WTC11 (cell line): ENCODE results near the gene CORIN. TPM values are rescaled to one million over a fixed set of nuclear protein-coding genes. Genes with fewer than 3 reads are reported as not detected.

Experiments used
- ATAC-seq: fragments of 200-7000 bp; cut with Tn5 transposase; 2 replicates; pipeline ENCODE4 v1.10.0; 2021; ENCODE audit warnings: mild to moderate bottlenecking, moderate library complexity
- CTCF ChIA-PET: fragments of 300-600 bp; sonication (Branson Sonifier 250); formaldehyde crosslinking; loops from one replicate; lab custom pipeline; 2021; ENCODE audit warnings: antibody characterized with exemption; lab: Charles Lee
- POLR2A ChIA-PET: fragments of 350-600 bp; sonication (Branson Sonifier 250); formaldehyde crosslinking; loops from one replicate; lab custom pipeline; 2021; ENCODE audit warnings: antibody characterized with exemption; lab: Charles Lee
- DNase-seq: peaks from one replicate; pipeline ENCODE4 v3.0.0; 2021; ENCODE audit warnings: low spot score
- H3K27ac Mint-ChIP-seq: 2 replicates; pipeline ENCODE4 v1.8.0; 2021; ENCODE audit warnings: mixed read lengths
- H3K27me3 Mint-ChIP-seq: 2 replicates; pipeline ENCODE4 v1.8.0; 2021; ENCODE audit warnings: low read depth, mild to moderate bottlenecking, moderate library complexity, mixed read lengths
- H3K36me3 Mint-ChIP-seq: 2 replicates; pipeline ENCODE4 v1.8.0; 2021; ENCODE audit warnings: mixed read lengths
- H3K4me1 Mint-ChIP-seq: 2 replicates; pipeline ENCODE4 v1.8.0; 2022; ENCODE audit warnings: mixed read lengths
- H3K4me3 Mint-ChIP-seq: 2 replicates; pipeline ENCODE4 v1.8.0; 2021; ENCODE audit warnings: mild to moderate bottlenecking, moderate library complexity, mixed read lengths
- H3K9me3 Mint-ChIP-seq: 2 replicates; pipeline ENCODE4 v1.8.0; 2021; ENCODE audit warnings: mixed read lengths
- ATF1 ChIP-seq: sonication (generic); formaldehyde crosslinking; IDR thresholded peaks from 2 replicates; pipeline ENCODE4 v1.8.1; 2023; ENCODE audit warnings: mild to moderate bottlenecking, moderate library complexity, missing genetic modification reagents
- CBFB ChIP-seq: sonication (generic); formaldehyde crosslinking; IDR thresholded peaks from 2 replicates; pipeline ENCODE4 v1.8.1; 2022; ENCODE audit warnings: mild to moderate bottlenecking, low read depth, missing genetic modification reagents
- CREM ChIP-seq: sonication (generic); formaldehyde crosslinking; IDR thresholded peaks from 2 replicates; pipeline ENCODE4 v1.8.1; 2022; ENCODE audit warnings: mild to moderate bottlenecking, missing genetic modification reagents, moderate library complexity
- E2F4 ChIP-seq: sonication (generic); formaldehyde crosslinking; IDR thresholded peaks from 2 replicates; pipeline ENCODE4 v1.8.1; 2022; ENCODE audit warnings: low read depth, mild to moderate bottlenecking, moderate library complexity, missing genetic modification reagents, borderline replicate concordance
- FOXP1 ChIP-seq: sonication (generic); formaldehyde crosslinking; IDR thresholded peaks from 2 replicates; pipeline ENCODE4 v1.8.0; 2022; ENCODE audit warnings: missing genetic modification reagents, mild to moderate bottlenecking, moderate library complexity, borderline replicate concordance
- GABPB1 ChIP-seq: sonication (generic); formaldehyde crosslinking; IDR thresholded peaks from 2 replicates; pipeline ENCODE4 v1.8.1; 2023; ENCODE audit warnings: mild to moderate bottlenecking, missing genetic modification reagents
- HMGA2 ChIP-seq: fragments of 250-450 bp; sonication (Bioruptor Pico); IDR thresholded peaks from 2 replicates; pipeline ENCODE4 v1.4.0; 2021; ENCODE audit warnings: mild to moderate bottlenecking, moderate library complexity
- HMGXB4 ChIP-seq: sonication (generic); formaldehyde crosslinking; IDR thresholded peaks from 2 replicates; pipeline ENCODE4 v1.8.1; 2023; ENCODE audit warnings: mild to moderate bottlenecking, moderate library complexity, missing genetic modification reagents
- NR2C2 ChIP-seq: sonication (generic); formaldehyde crosslinking; IDR thresholded peaks from 2 replicates; pipeline ENCODE4 v1.8.0; 2022; ENCODE audit warnings: mild to moderate bottlenecking, missing genetic modification reagents
- OVOL2 ChIP-seq: fragments of 250-450 bp; sonication (Bioruptor Pico); IDR thresholded peaks from 2 replicates; pipeline ENCODE4 v1.9.0; 2021; ENCODE audit warnings: mild to moderate bottlenecking, borderline replicate concordance
- PRDM15 ChIP-seq: sonication (generic); formaldehyde crosslinking; IDR thresholded peaks from 2 replicates; pipeline ENCODE4 v1.8.0; 2022; ENCODE audit warnings: missing genetic modification reagents
- PREB ChIP-seq: sonication (generic); formaldehyde crosslinking; IDR thresholded peaks from 2 replicates; pipeline ENCODE4 v1.8.1; 2022; ENCODE audit warnings: mild to moderate bottlenecking, missing genetic modification reagents, moderate library complexity, borderline replicate concordance
- TCF7 ChIP-seq: sonication (generic); formaldehyde crosslinking; IDR thresholded peaks from 2 replicates; pipeline ENCODE4 v1.8.0; 2022; ENCODE audit warnings: mild to moderate bottlenecking, low read depth, missing genetic modification reagents, moderate library complexity
- USF2 ChIP-seq: sonication (generic); formaldehyde crosslinking; IDR thresholded peaks from 2 replicates; pipeline ENCODE4 v1.8.1; 2023; ENCODE audit warnings: mild to moderate bottlenecking, missing genetic modification reagents, moderate library complexity
- ZMAT4 ChIP-seq: fragments of 250-450 bp; sonication (Bioruptor Pico); IDR thresholded peaks from 2 replicates; pipeline ENCODE4 v1.9.0; 2021; ENCODE audit warnings: mild to moderate bottlenecking
- ZNF423 ChIP-seq: fragments of 250-450 bp; sonication (Bioruptor Pico); IDR thresholded peaks from 2 replicates; pipeline ENCODE4 v2.1.2; 2022; ENCODE audit warnings: mild to moderate bottlenecking, moderate library complexity
- ZNF671 ChIP-seq: fragments of 250-450 bp; sonication (Bioruptor Pico); IDR thresholded peaks from 2 replicates; pipeline ENCODE4 v1.8.0; 2021; ENCODE audit warnings: mild to moderate bottlenecking
- total RNA-seq: library from RNA; stranded (reverse); gene quantifications from 3 replicates; pipeline ENCODE4 v1.2.3, GENCODE V29; 2021
- TF ChIP-seq, protein P1 (sequence below): fragments of 250-450 bp; sonication (Bioruptor Pico); IDR thresholded peaks from 2 replicates; pipeline ENCODE4 v1.8.0; 2021; ENCODE audit warnings: mild to moderate bottlenecking
- TF ChIP-seq, protein P2 (sequence below): fragments of 250-450 bp; sonication (Bioruptor Pico); IDR thresholded peaks from 2 replicates; pipeline ENCODE4 v2.1.2; 2022; ENCODE audit warnings: mild to moderate bottlenecking, moderate library complexity

Gene CORIN
- total RNA-seq, 1 experiment from 2014 or later: 0.33 TPM

DNA sequence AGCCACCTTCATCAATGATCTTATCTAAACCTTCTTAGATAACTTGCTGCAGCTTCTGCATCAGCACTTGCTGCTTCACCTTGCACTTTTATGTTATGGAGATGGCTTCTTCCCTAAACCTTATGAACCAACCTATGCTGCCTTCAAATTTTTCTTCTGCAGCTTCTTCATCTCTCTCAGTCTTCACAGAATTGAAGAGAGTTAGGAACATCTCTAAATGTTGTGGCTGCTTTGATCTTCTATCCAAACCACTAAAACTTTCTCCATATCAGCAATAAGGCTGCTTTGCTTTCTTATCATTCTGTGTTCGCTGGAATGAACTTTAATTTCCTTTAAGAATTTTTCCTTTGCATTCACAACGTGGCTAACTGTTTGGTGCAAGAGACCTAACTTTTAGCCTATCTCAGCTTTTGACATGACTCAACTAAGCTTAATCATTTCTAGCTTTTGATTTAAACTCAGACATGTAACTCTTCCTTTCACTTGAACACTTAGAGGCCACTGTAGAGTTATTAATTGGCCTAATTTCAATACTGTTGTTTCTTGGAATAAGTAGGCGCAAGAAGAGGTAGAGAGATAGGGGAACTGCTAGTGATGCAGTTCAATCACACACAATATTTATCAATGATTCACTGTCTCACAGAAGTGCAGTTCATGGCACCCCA lies 36.1 kb upstream of the CORIN start:
- CTCF ChIA-PET: no interaction called here
- Mint-ChIP-seq H3K27ac (no peak overlapping the region), H3K27me3 (no peaks in the 10 kb centered on the region), H3K9me3 (peaks cover 15% of the 10 kb centered on the region), H3K36me3 (peaks cover 63% of the 10 kb centered on the region), H3K4me3 (no peak overlapping the region), H3K4me1 (no peaks in the 10 kb centered on the region)
- no peak for TF ChIP-seq OVOL2 (CRISPR knock-in tag)
- no peak for ATAC-seq
- no peak for DNase-seq
- POLR2A ChIA-PET: interaction anchor here (0.6 kb wide), 1 partner anchor 40 kb away, joined by 4 read pairs; the partner anchor contains the start of gene NFXL1

DNA sequence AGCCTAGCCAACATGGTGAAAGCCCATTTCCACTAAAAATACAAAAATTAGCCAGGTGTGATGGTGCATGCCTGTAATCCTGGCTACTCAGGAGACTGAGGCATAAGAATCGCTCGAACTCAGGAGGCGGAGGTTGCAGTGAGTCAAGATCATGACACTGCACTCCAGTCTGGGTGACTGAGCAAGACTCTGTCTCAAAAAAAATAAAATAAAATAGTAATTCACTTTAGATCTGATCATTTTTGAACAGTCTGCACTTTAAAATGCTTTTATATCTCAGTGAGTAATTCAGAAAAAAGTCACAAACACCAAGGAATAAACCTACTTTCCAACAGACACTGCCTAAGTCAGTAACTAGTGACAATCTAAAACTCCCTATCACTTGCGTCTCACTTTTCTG lies 25.6 kb upstream of the CORIN start:
- ATAC-seq (no peak), DNase-seq (no peak)
- CTCF ChIA-PET: no interaction called here
- no peak overlapping the region for H3K4me3 Mint-ChIP-seq
- no peaks in the 10 kb centered on the region for H3K27me3 Mint-ChIP-seq
- POLR2A ChIA-PET: no interaction called here
- H3K36me3 Mint-ChIP-seq: peaks cover 10% of the 10 kb centered on the region
- peaks cover 6% of the 10 kb centered on the region; the same call in 1 of the 2 replicates for H3K4me1 Mint-ChIP-seq
- no peaks in the 10 kb centered on the region for H3K9me3 Mint-ChIP-seq
- TF ChIP-seq ZNF671: no peak
- TF ChIP-seq CBFB (CRISPR knock-in tag): no peak
- no peak for TF ChIP-seq CREM (CRISPR knock-in tag)
- TF ChIP-seq, protein P1, sequence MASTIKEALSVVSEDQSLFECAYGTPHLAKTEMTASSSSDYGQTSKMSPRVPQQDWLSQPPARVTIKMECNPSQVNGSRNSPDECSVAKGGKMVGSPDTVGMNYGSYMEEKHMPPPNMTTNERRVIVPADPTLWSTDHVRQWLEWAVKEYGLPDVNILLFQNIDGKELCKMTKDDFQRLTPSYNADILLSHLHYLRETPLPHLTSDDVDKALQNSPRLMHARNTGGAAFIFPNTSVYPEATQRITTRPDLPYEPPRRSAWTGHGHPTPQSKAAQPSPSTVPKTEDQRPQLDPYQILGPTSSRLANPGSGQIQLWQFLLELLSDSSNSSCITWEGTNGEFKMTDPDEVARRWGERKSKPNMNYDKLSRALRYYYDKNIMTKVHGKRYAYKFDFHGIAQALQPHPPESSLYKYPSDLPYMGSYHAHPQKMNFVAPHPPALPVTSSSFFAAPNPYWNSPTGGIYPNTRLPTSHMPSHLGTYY (CRISPR knock-in tag): no peak
- no peak for TF ChIP-seq ZMAT4 (CRISPR knock-in tag)
- TF ChIP-seq ZNF423 (CRISPR knock-in tag): no peak
- TF ChIP-seq HMGXB4: no peak
- TF ChIP-seq ATF1 (CRISPR knock-in tag): no peak
- TF ChIP-seq, protein P2, sequence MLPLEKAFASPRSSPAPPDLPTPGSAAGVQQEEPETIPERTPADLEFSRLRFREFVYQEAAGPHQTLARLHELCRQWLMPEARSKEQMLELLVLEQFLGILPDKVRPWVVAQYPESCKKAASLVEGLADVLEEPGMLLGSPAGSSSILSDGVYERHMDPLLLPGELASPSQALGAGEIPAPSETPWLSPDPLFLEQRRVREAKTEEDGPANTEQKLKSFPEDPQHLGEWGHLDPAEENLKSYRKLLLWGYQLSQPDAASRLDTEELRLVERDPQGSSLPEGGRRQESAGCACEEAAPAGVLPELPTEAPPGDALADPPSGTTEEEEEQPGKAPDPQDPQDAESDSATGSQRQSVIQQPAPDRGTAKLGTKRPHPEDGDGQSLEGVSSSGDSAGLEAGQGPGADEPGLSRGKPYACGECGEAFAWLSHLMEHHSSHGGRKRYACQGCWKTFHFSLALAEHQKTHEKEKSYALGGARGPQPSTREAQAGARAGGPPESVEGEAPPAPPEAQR: no peak
- TF ChIP-seq GABPB1 (CRISPR knock-in tag): no peak
- no peak for TF ChIP-seq USF2 (CRISPR knock-in tag)
- TF ChIP-seq PRDM15 (CRISPR knock-in tag): no peak
- TF ChIP-seq PREB (CRISPR knock-in tag): no peak
- TF ChIP-seq TCF7 (CRISPR knock-in tag): no peak
- TF ChIP-seq NR2C2 (CRISPR knock-in tag): no peak
- TF ChIP-seq HMGA2 (CRISPR knock-in tag): no peak
- no peak for TF ChIP-seq E2F4 (CRISPR knock-in tag)
- TF ChIP-seq FOXP1 (CRISPR knock-in tag): no peak
- TF ChIP-seq, all 79 proteins: peak for 0
- no peak overlapping the region for H3K27ac Mint-ChIP-seq
